Spleen (tissue), 7 donors: ENCODE data around the gene TNS1.

Experiments used
- POLR2A ChIP-seq, 3 donors: fragments of 450-650 bp; IDR thresholded peaks; one replicate each; pipeline ENCODE4 v1.5.1; 2017; ENCODE audit warnings: antibody characterized with exemption in 3 of 3, mild to moderate bottlenecking in 1 of 3
- POLR2AphosphoS5 ChIP-seq, 3 donors: sonication (generic); formaldehyde crosslinking; IDR thresholded peaks; one replicate each; pipeline ENCODE4 v1.5.1; 2017; ENCODE audit warnings: antibody characterized with exemption in 3 of 3
- TF ChIP-seq, protein P1 (sequence below), 11 experiments: fragments of 200-600 bp in 7 of 11; fragments of 450-650 bp in 4 of 11; sonication (generic) in 4 of 11; IDR thresholded peaks in 8 of 11; conservative IDR thresholded peaks in 3 of 11; 1 replicate in 7 of 11; 2 replicates in 4 of 11; pipeline versions ENCODE4 v1.4.0 to v1.8.0; 2016 to 2021; ENCODE audit warnings: antibody characterized with exemption in 11 of 11, inconsistent platforms in 4 of 11, mild to moderate bottlenecking in 1 of 11
- donor health status: DM: no; HTN: no; CAD: no; lungs with moderate emphysema.
- donor health status: DM: no; HTN: no; CAD: no.
- donor health status: DM: no; HTN: no; CAD: no.

DNA sequence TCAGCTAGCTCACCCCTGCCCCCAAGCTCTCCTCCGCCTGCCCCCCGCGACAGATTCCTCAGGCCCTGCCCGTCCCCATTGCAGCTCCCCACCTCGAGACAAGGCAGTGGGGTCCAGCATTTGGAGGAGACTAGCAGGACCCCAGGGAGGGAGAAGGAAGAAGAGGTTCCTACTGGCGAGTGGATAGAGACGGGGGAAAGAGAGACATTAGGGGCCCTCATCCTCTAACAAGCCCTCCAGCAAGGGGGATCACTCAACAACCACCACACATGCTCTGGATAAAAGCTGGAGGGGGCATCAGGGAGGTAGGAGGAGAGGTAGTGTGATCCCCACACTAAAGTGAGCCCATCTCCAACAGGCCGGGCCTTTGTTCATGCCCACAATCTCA lies 8.9 kb upstream of the TNS1 start:
- TF ChIP-seq, protein P1, sequence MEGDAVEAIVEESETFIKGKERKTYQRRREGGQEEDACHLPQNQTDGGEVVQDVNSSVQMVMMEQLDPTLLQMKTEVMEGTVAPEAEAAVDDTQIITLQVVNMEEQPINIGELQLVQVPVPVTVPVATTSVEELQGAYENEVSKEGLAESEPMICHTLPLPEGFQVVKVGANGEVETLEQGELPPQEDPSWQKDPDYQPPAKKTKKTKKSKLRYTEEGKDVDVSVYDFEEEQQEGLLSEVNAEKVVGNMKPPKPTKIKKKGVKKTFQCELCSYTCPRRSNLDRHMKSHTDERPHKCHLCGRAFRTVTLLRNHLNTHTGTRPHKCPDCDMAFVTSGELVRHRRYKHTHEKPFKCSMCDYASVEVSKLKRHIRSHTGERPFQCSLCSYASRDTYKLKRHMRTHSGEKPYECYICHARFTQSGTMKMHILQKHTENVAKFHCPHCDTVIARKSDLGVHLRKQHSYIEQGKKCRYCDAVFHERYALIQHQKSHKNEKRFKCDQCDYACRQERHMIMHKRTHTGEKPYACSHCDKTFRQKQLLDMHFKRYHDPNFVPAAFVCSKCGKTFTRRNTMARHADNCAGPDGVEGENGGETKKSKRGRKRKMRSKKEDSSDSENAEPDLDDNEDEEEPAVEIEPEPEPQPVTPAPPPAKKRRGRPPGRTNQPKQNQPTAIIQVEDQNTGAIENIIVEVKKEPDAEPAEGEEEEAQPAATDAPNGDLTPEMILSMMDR (IDR thresholded peaks at IDR 0.05 in 8 of 11, conservative IDR thresholded peaks at IDR 0.05 in 3 of 11) = no peak
- TF ChIP-seq POLR2A (IDR thresholded peaks at IDR 0.05) = no peak
- TF ChIP-seq POLR2AphosphoS5 (IDR thresholded peaks at IDR 0.05) = no peak
